HK-2 (cell line): ENCODE measurements around the gene OSBPL7.

Experiments used
- DNase-seq: peaks from one replicate; pipeline ENCODE4 v3.0.0-alpha.2; 2018; ENCODE audit not compliant: unreplicated experiment

The OSBPL7 gene

DNA sequence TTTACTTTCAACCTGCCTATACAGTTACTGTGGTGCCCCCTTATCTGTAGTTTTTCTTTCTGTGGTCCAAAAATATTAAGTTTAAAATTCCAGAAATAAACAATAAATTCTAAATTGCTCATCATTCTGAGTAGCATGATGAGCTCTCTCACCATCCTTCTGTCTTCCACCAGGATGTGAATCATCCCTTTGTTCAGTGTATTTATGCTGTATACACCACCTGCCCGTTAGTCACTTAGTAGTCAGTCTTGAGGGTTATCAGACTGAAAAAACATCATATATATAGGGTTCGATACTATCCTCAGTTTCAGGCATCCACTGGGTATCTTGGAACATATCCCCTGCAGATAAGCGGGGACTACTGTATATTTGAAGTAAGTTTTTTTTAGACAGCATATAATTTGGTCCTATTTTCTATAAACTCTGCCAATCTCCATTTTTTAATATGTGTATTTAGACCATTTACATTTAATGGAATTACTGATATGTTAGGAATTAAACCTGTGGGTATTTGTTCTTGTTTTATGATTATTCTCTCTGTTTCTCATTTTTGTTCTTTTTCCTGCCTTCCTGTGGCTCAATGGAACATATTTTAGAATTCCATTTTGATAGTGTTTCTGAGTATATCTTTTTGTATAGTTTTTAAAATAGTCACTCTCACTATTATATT lies 57.5 kb downstream of the OSBPL7 start:
- DNase-seq, result no peak

- DNase-seq, result no peak
Measured at GRCh38 chr17:47762728-47763127, 58.9 kb downstream of the OSBPL7 start.

DNA sequence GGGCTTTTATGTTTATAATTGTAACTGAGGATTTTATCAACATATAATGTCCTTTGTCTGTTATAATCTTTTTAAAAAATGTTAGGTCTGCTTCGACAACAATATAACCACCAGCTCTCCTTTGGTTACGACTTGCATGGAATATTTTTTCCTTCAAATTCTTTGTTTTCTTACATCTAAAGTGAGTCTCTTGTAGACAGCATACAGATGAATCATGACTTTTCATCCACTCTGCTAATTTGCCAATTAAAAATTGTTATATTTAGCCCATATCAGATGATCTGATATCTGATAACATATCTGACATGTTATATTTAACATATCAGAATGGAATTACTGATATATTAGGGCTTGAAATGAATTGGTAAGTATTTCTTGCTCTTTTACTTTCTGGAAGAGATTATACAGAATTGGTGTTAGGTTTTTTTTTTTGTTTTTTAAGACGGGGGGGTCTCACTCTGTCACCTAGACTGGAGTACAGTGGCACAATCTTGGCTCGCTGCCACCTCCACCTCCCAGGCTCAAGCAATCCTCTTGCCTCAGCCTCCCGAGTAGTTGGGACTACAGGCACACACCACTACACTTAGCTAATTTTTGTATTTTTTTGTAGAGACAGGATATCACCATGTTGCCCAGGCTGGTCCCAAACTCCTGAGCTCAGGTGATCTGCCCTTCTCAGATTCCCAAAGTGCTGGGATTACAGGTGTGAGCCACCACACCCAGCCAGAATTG lies 61.0 kb downstream of the OSBPL7 start:
- no peak for DNase-seq

- DNase-seq, result no peak
Measured at GRCh38 chr17:47757386-47757785, 64.2 kb downstream of the OSBPL7 start.
